ENCODE data around the gene CLCNKB. TPM values are rescaled to one million over a fixed set of nuclear protein-coding genes. Genes with fewer than 3 reads are reported as not detected.
A peak's percentile ranks its signal among the peaks of the same experiment; 100 is the strongest.

The CLCNKB gene
- total RNA-seq, 1 donor from 2014 or later: not detected

DNA sequence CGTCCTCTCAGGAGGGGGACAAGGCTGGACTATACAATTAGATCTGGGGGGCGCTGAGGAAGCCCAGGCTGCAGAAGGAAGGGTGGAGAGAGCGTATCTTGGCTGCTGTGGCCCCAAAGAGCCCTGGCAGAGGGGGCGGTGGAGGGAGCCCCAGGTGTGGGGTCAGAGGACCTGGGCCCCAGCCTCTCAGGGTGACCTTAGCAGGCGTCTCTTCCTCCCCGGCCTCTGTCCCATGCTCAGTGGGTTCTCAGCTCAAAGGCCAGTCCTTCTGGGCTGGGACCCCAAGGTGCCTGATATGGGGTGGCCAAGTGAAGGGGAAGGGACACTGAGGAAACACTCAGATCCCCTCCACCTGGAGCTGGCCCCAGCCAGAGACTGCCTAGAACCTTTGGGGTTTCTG, 28.0 kb downstream of the CLCNKB start:
- Histone ChIP-seq H3K27me3 (no peaks in the 10 kb centered on the region), H3K9me3 (no peaks in the 10 kb centered on the region), H3K36me3 (no peaks in the 10 kb centered on the region), H3K27ac (no peak overlapping the region), H3K4me3 (no peak overlapping the region), H3K4me1 (peaks cover 30% of the 10 kb centered on the region)
- intact Hi-C loops (cut with DNase I): loop anchor here (10.0 kb wide), 1 partner anchor 293 kb away; the partner anchor contains the start of gene SZRD1
- TF ChIP-seq POLR2A (IDR thresholded peaks at IDR 0.05) (no peak), POLR2AphosphoS5 (IDR thresholded peaks at IDR 0.05; ENCODE audit: insufficient read depth in 1 of 2, low read depth in 1 of 2) (no peak)
- TF ChIP-seq, protein P1, sequence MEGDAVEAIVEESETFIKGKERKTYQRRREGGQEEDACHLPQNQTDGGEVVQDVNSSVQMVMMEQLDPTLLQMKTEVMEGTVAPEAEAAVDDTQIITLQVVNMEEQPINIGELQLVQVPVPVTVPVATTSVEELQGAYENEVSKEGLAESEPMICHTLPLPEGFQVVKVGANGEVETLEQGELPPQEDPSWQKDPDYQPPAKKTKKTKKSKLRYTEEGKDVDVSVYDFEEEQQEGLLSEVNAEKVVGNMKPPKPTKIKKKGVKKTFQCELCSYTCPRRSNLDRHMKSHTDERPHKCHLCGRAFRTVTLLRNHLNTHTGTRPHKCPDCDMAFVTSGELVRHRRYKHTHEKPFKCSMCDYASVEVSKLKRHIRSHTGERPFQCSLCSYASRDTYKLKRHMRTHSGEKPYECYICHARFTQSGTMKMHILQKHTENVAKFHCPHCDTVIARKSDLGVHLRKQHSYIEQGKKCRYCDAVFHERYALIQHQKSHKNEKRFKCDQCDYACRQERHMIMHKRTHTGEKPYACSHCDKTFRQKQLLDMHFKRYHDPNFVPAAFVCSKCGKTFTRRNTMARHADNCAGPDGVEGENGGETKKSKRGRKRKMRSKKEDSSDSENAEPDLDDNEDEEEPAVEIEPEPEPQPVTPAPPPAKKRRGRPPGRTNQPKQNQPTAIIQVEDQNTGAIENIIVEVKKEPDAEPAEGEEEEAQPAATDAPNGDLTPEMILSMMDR (IDR thresholded peaks at IDR 0.05): no peak
- DNase-seq (ENCODE audit: extremely low spot score in 2 of 2): no peak

DNA sequence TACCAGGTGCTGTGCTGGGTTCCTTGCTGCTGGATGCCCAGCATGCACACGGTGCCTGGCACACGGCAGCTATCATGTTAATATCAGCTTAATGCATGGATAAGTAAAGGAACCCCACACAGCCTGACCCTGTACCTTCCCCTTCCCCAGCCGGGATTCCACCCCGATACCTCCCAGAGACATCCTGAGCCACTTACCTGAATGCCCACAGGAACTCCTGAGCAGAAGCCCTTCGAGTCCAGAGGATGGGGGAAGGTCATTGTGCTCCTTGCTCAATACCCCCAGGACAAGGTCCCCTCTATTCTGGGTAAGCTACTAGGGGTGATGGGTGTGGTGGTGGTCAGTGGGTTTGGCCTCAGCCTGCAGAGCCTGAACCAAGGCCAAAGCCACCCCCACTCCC, 28.5 kb downstream of the CLCNKB start:
- TF ChIP-seq, protein P1 (IDR thresholded peaks at IDR 0.05): no peak
- TF ChIP-seq POLR2AphosphoS5 (IDR thresholded peaks at IDR 0.05; ENCODE audit: insufficient read depth in 1 of 2, low read depth in 1 of 2) (no peak), POLR2A (IDR thresholded peaks at IDR 0.05) (no peak)
- no peak for DNase-seq (ENCODE audit: extremely low spot score in 2 of 2)
- Histone ChIP-seq H3K27ac (no peak overlapping the region), H3K27me3 (no peaks in the 10 kb centered on the region), H3K4me3 (no peak overlapping the region), H3K36me3 (no peaks in the 10 kb centered on the region), H3K9me3 (no peaks in the 10 kb centered on the region), H3K4me1 (peaks cover 35% of the 10 kb centered on the region)
- intact Hi-C loops (cut with DNase I): loop anchor here (10.0 kb wide), 1 partner anchor 293 kb away; the partner anchor contains the start of gene SZRD1

DNA sequence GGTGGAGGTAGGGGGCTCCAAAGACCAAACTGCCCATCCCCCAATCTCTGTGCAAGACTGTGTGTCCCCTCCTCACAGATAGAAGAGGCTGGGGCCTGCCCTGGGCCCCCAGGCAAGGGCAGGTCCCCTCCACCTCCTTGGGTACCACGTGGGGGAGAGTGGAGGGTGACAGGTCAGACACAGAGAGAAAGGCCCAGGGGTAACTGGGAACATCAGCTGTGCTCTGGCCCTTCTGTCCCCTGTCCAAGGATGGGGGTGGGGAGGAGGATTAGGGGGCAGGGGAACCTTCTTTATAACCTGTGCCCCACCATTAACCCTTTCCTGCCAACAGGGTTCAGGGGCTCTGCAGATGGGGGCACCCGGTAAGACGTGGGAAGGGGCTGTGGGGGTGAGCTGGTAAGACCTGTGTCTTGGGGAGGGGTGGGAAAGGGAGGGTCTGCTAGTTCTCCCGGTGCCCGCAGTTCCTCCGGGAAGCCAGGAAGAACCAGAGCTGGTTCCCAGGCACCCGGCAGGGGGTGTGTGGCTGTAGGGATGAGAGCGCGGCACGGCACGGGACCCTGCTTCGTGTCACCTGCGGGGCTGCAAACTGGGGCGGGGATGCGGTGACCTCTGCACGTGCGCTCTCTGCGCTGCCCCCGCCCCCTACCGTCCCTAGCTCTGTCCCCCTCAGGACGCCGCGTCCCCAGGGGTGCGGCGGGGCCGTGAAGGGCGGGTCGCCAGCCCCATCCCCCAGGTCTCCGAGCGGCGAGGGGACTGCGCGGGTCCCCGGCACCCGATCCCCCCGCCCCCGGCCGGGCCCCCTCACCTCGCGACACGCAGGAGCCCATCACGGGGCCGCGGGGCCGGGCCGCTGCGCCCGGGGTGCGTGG, 29.3 kb downstream of the CLCNKB start:
- H3K27ac ChIP-seq: peak overlapping the region; percentile 43
- H3K27me3 ChIP-seq: no peaks in the 10 kb centered on the region
- TF ChIP-seq, protein P1 (IDR thresholded peaks at IDR 0.05): no peak
- TF ChIP-seq POLR2A (IDR thresholded peaks at IDR 0.05) (no peak), POLR2AphosphoS5 (IDR thresholded peaks at IDR 0.05; ENCODE audit: insufficient read depth in 1 of 2, low read depth in 1 of 2) (no peak)
- H3K4me3 ChIP-seq: peak overlapping the region; percentile 44 to 50
- no peak for DNase-seq (ENCODE audit: extremely low spot score in 2 of 2)
- H3K36me3 ChIP-seq: no peaks in the 10 kb centered on the region
- H3K4me1 ChIP-seq: peaks cover 38% of the 10 kb centered on the region
- no peaks in the 10 kb centered on the region for H3K9me3 ChIP-seq
- intact Hi-C loops (cut with DNase I): loop anchor here (10.0 kb wide), 1 partner anchor 292 kb away; the partner anchor contains the start of gene SZRD1

DNA sequence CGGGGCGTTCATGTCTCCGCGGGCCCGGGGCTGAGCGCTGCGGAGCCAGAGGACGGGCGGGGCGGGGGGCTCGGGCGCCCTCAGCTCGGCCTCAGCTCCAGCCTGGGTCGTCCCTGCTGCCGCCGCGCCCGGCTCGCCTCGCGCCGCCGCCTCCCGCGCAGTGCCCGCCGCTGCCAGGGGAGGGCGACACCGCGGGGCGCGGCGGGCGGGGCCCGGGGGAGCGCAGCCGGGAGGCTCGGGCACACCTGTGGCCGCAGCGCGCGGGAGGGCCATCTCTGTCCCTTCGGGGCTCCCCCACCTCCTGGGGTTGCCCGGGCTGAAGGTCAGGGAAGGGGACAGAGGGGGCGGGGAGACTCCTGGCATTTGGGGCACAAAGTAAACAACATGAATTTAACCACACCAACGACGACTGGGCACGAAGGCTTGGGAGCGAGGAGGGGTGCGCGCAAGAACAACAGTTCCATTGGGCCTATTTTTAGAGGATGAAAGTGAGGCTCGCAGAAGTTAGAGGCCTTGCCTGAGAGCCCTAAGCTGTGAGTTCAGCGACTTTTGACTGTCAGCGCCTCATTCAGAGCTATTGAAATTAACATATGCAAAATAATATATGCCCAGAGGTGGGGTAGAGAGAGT, 30.0 kb downstream of the CLCNKB start, which contains the start of gene FAM131C:
TSS of gene FAM131C (minus strand) at position 162 of the 630 bp plus-strand sequence. CDS start 209 bp downstream, outside the sequence.
- no peak for TF ChIP-seq POLR2AphosphoS5 (IDR thresholded peaks at IDR 0.05; ENCODE audit: insufficient read depth in 1 of 2, low read depth in 1 of 2)
- TF ChIP-seq, protein P1 (IDR thresholded peaks at IDR 0.05): no peak

More for the DNA sequence above, 30.0 kb downstream of the CLCNKB start, which contains the start of gene FAM131C:
- intact Hi-C loops (cut with DNase I): loop anchor here (10.0 kb wide), 1 partner anchor 291 kb away; the partner anchor contains the start of gene SZRD1
- H3K9me3 ChIP-seq: no peaks in the 10 kb centered on the region
- H3K27ac ChIP-seq: peak within 1 kb of the TSS; percentile 43
- H3K27me3 ChIP-seq: no peaks in the 10 kb centered on the region
- DNase-seq (ENCODE audit: extremely low spot score in 2 of 2): no peak
- H3K36me3 ChIP-seq: no peaks in the 10 kb centered on the region
- H3K4me3 ChIP-seq: peak within 1 kb of the TSS; percentile 44 to 50
- H3K4me1 ChIP-seq: peaks cover 38% of the 10 kb centered on the region

Data from vagina (tissue), 2 donors.